ENCODE results near the gene RGS1.

GRCh38 chr1:192577145-192578140 is 1.9 kb downstream of the RGS1 start:
- TF ChIP-seq, protein P1, sequence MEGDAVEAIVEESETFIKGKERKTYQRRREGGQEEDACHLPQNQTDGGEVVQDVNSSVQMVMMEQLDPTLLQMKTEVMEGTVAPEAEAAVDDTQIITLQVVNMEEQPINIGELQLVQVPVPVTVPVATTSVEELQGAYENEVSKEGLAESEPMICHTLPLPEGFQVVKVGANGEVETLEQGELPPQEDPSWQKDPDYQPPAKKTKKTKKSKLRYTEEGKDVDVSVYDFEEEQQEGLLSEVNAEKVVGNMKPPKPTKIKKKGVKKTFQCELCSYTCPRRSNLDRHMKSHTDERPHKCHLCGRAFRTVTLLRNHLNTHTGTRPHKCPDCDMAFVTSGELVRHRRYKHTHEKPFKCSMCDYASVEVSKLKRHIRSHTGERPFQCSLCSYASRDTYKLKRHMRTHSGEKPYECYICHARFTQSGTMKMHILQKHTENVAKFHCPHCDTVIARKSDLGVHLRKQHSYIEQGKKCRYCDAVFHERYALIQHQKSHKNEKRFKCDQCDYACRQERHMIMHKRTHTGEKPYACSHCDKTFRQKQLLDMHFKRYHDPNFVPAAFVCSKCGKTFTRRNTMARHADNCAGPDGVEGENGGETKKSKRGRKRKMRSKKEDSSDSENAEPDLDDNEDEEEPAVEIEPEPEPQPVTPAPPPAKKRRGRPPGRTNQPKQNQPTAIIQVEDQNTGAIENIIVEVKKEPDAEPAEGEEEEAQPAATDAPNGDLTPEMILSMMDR (IDR thresholded peaks at IDR 0.05): no peak
- no peak for TF ChIP-seq EZH2phosphoT487 (IDR thresholded peaks at IDR 0.05; ENCODE audit: borderline replicate concordance, low read depth)
- TF ChIP-seq, protein P2, sequence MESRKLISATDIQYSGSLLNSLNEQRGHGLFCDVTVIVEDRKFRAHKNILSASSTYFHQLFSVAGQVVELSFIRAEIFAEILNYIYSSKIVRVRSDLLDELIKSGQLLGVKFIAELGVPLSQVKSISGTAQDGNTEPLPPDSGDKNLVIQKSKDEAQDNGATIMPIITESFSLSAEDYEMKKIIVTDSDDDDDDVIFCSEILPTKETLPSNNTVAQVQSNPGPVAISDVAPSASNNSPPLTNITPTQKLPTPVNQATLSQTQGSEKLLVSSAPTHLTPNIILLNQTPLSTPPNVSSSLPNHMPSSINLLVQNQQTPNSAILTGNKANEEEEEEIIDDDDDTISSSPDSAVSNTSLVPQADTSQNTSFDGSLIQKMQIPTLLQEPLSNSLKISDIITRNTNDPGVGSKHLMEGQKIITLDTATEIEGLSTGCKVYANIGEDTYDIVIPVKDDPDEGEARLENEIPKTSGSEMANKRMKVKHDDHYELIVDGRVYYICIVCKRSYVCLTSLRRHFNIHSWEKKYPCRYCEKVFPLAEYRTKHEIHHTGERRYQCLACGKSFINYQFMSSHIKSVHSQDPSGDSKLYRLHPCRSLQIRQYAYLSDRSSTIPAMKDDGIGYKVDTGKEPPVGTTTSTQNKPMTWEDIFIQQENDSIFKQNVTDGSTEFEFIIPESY (IDR thresholded peaks at IDR 0.05; ENCODE audit: borderline replicate concordance, low read depth): no peak
- no peak for TF ChIP-seq MEF2A (IDR thresholded peaks at IDR 0.05; ENCODE audit: borderline replicate concordance, low read depth)
- no peak for TF ChIP-seq TCF12 (IDR thresholded peaks at IDR 0.05)
- no peak for TF ChIP-seq FOXJ3 (CRISPR knock-in tag; IDR thresholded peaks at IDR 0.05)
- TF ChIP-seq FOXM1 (IDR thresholded peaks at IDR 0.05; ENCODE audit: low read depth): no peak
- no peak for TF ChIP-seq POLR2AphosphoS5 (IDR thresholded peaks at IDR 0.05; ENCODE audit: low read depth, low read length)
- TF ChIP-seq, protein P3, sequence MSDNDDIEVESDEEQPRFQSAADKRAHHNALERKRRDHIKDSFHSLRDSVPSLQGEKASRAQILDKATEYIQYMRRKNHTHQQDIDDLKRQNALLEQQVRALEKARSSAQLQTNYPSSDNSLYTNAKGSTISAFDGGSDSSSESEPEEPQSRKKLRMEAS (IDR thresholded peaks at IDR 0.05; ENCODE audit: low read depth): no peak
- no peak for TF ChIP-seq TAF1 (IDR thresholded peaks at IDR 0.05; ENCODE audit: borderline replicate concordance, low read depth, low read length)
- TF ChIP-seq YY1 (IDR thresholded peaks at IDR 0.05; ENCODE audit: low read depth): no peak

Measured in SK-N-SH (cell line).